Panc1 (cell line): ENCODE results near the gene LGI2. TPM values are rescaled to one million over a fixed set of nuclear protein-coding genes. Genes with fewer than 3 reads are reported as not detected.

Source experiments
- ATAC-seq: fragments of 200-7000 bp; cut with Tn5 transposase; 2 replicates; pipeline ENCODE4 v1.9.1; 2020; ENCODE audit warnings: mild to moderate bottlenecking, moderate library complexity
- BruUV-seq: library from RNA; stranded (reverse); fragments of 400-500 nt; replicated peaks from 2 replicates; lab custom pipeline; 2021; lab: Mats Ljungman, UMichigan
- CTCF ChIA-PET: fragments of 300-600 bp; sonication (Branson Sonifier 250); formaldehyde crosslinking; loops from one replicate; lab custom pipeline; 2022; ENCODE audit warnings: antibody characterized with exemption; lab: Charles Lee
- POLR2A ChIA-PET: fragments of 300-600 bp; sonication (Branson Sonifier 250); formaldehyde crosslinking; loops from one replicate; lab custom pipeline; 2022; ENCODE audit warnings: antibody characterized with exemption; lab: Charles Lee
- DNase-seq: peaks from one replicate; pipeline ENCODE4 v3.0.0-alpha.2; 2010; ENCODE audit warnings: low read depth, low spot score
- H3K27ac ChIP-seq: 2 replicates; pipeline ENCODE4 v1.5.1; 2011; ENCODE audit warnings: mild to moderate bottlenecking, low read length, inconsistent platforms
- H3K27me3 ChIP-seq: fragments of 200-500 bp; sonication (Bioruptor generic); 2 replicates; pipeline ENCODE4 v1.6.0; 2014; ENCODE audit warnings: low read length, inconsistent platforms; ENCODE audit not compliant: control insufficient read depth, insufficient read depth
- H3K36me3 ChIP-seq: fragments of 200-500 bp; sonication (Bioruptor generic); 2 replicates; pipeline ENCODE4 v1.5.1; 2014; ENCODE audit warnings: inconsistent platforms, mild to moderate bottlenecking, low read length, moderate library complexity; ENCODE audit not compliant: control insufficient read depth, insufficient read depth
- H3K4me1 ChIP-seq: 2 replicates; pipeline ENCODE4 v1.5.1; 2011; ENCODE audit warnings: inconsistent platforms, mild to moderate bottlenecking, low read length, moderate library complexity; ENCODE audit not compliant: control insufficient read depth, insufficient read depth
- H3K4me3 ChIP-seq, 2 experiments: 2 replicates each; pipeline ENCODE4 v1.5.1; 2011 to 2012; ENCODE audit warnings: low read depth in 2 of 2, low read length in 2 of 2, mild to moderate bottlenecking in 2 of 2, inconsistent platforms in 1 of 2, moderate library complexity in 1 of 2
- H3K9me3 ChIP-seq: fragments of 200-500 bp; sonication (Bioruptor generic); 2 replicates; pipeline ENCODE4 v1.5.1; 2014; ENCODE audit warnings: low read depth, mild to moderate bottlenecking, inconsistent platforms, low read length, moderate library complexity; ENCODE audit not compliant: control insufficient read depth, insufficient read depth
- CTCF ChIP-seq: fragments of 450-650 bp; IDR thresholded peaks from 2 replicates; pipeline ENCODE4 v1.5.1; 2017; ENCODE audit warnings: mild to moderate bottlenecking
- POLR2AphosphoS5 ChIP-seq: IDR thresholded peaks from 2 replicates; pipeline ENCODE4 v1.6.1; 2012; ENCODE audit warnings: mild to moderate bottlenecking, low read depth, low read length, moderate library complexity
- REST ChIP-seq, 2 experiments: IDR thresholded peaks; 2 replicates each; pipeline ENCODE4 v1.6.1; 2011 to 2012; ENCODE audit warnings: low read depth in 2 of 2, control low read depth in 1 of 2, low read length in 1 of 2, mild to moderate bottlenecking in 1 of 2, moderate library complexity in 1 of 2; ENCODE audit not compliant: insufficient read depth in 1 of 2
- SIN3A ChIP-seq: IDR thresholded peaks from 2 replicates; pipeline ENCODE4 v1.6.1; 2012; ENCODE audit warnings: low read depth, mild to moderate bottlenecking, low read length, moderate library complexity, borderline replicate concordance; ENCODE audit not compliant: insufficient read depth
- TCF7L2 ChIP-seq: IDR thresholded peaks from 2 replicates; pipeline ENCODE4 v1.6.1; 2011; ENCODE audit warnings: mild to moderate bottlenecking, low read depth, low read length, inconsistent platforms
- in situ Hi-C: cut with HindIII; loops from 2 replicates; pipeline ENCODE4 v1.10.0; 2016; ENCODE audit warnings: low sequenced_read_pairs, low pct_unique_long_range_greater_than_20kb
- intact Hi-C: fragments of 100-400 bp; cut with micrococcal nuclease; formaldehyde crosslinking; loops from one replicate; pipeline ENCODE4 v1.10.0; 2022; ENCODE audit not compliant: unreplicated experiment
- total RNA-seq: library from RNA; stranded (reverse); gene quantifications from one replicate; pipeline ENCODE4 v1.2.1, GENCODE V29; 2021; ENCODE audit not compliant: unreplicated experiment

Gene LGI2
- total RNA-seq, 1 experiment from 2014 or later: not detected

GRCh38 chr4:24992968-24993367, 37.8 kb downstream of the LGI2 start:
- no peaks in the 10 kb centered on the region for H3K36me3 ChIP-seq
- no peaks in the 10 kb centered on the region for H3K27me3 ChIP-seq
- CTCF ChIA-PET: no interaction called here
- no TSS peak for BruUV-seq
- intact Hi-C loops: loop anchor here (10.0 kb wide), 1 partner anchor 152 kb away; no protein-coding TSS in a partner anchor
- in situ Hi-C loops: no loop called here
- no peaks in the 10 kb centered on the region for H3K4me1 ChIP-seq
- DNase-seq: no peak
- POLR2A ChIA-PET: no interaction called here
- H3K4me3 ChIP-seq: no peak overlapping the region
- no peaks in the 10 kb centered on the region for H3K9me3 ChIP-seq
- no peak overlapping the region for H3K27ac ChIP-seq
- ATAC-seq: no peak
- TF ChIP-seq CTCF (no peak), POLR2AphosphoS5 (no peak), REST (IDR thresholded peaks at IDR 0.05; ENCODE audit: insufficient read depth in 1 of 2, low read depth in 2 of 2, low read length in 1 of 2) (no peak), SIN3A (no peak), TCF7L2 (no peak)

DNA sequence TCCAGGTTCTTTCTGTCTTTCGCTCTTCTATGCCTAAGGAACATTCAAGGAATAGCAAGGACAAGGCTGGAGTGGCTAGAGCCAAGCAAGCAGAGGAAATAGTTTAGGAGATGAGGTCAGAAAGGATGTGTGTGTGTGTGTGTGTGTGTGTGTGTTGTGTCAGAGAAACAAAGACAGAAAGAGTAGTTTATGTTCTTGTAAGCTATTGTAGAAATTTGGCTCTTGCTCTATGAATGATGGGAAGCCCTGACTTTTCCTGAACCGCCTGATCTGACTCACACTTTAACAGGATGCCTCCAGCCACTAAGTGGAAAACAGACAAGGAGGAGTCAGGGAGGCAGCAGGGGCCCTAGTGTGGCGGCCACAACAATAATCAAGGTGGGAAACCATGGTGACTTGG, 39.7 kb downstream of the LGI2 start:
- no peak for TF ChIP-seq REST (IDR thresholded peaks at IDR 0.05; ENCODE audit: insufficient read depth in 1 of 2, low read depth in 2 of 2, low read length in 1 of 2)
- TF ChIP-seq TCF7L2: no peak
- no peak for TF ChIP-seq SIN3A
- TF ChIP-seq CTCF: no peak
- TF ChIP-seq POLR2AphosphoS5: no peak
- Histone ChIP-seq H3K27ac (no peak overlapping the region), H3K4me3 (no peak overlapping the region), H3K9me3 (no peaks in the 10 kb centered on the region), H3K36me3 (no peaks in the 10 kb centered on the region), H3K4me1 (no peaks in the 10 kb centered on the region), H3K27me3 (no peaks in the 10 kb centered on the region)
- no peak for ATAC-seq
- no peak for DNase-seq
- ChIA-PET POLR2A (no interaction called here), CTCF (no interaction called here)
- intact Hi-C loops (loop anchor here (10.0 kb wide), 1 partner anchor 154 kb away; no protein-coding TSS in a partner anchor), in situ Hi-C loops (no loop called here)
- BruUV-seq: no TSS peak
